H1 (cell line): ENCODE data around the gene SERINC4. TPM values are rescaled to one million over a fixed set of nuclear protein-coding genes. Genes with fewer than 3 reads are reported as not detected.

Experiments used
- BACH1 ChIP-seq: IDR thresholded peaks from 2 replicates; pipeline ENCODE4 v1.6.1; 2012; ENCODE audit warnings: low read length, improper control_type of control experiment
- CBX5 ChIP-seq: fragments of 300-800, 300-1000 bp; sonication (generic); IDR thresholded peaks from 2 replicates; pipeline ENCODE4 v1.7.1; 2016; ENCODE audit warnings: antibody characterized with exemption, low read length, low read depth
- CHD1 ChIP-seq: IDR thresholded peaks from 2 replicates; pipeline ENCODE4 v1.6.1; 2012; ENCODE audit warnings: low read depth, low read length, improper control_type of control experiment
- CREB1 ChIP-seq: IDR thresholded peaks from 2 replicates; pipeline ENCODE4 v1.6.1; 2012; ENCODE audit warnings: inconsistent platforms
- EGR1 ChIP-seq: IDR thresholded peaks from 2 replicates; pipeline ENCODE4 v1.6.1; 2011; ENCODE audit warnings: low read depth, low read length, borderline replicate concordance
- EP300 ChIP-seq, 2 experiments: IDR thresholded peaks; 1 replicate in 1 of 2; 2 replicates in 1 of 2; pipeline ENCODE4 v1.6.1; 2011 to 2012; ENCODE audit warnings: low read depth in 2 of 2, low read length in 2 of 2, mild to moderate bottlenecking in 2 of 2, borderline replicate concordance in 1 of 2, inconsistent platforms in 1 of 2, moderate library complexity in 1 of 2
- GABPA ChIP-seq: IDR thresholded peaks from 2 replicates; pipeline ENCODE4 v1.6.1; 2011; ENCODE audit warnings: mild to moderate bottlenecking, low read length, moderate library complexity, borderline replicate concordance; ENCODE audit not compliant: insufficient read depth
- HDAC2 ChIP-seq, 2 experiments: fragments of 300-600 bp in 1 of 2; sonication (generic) in 1 of 2; IDR thresholded peaks; 2 replicates each; pipeline ENCODE4 v1.6.1; 2011 to 2012; ENCODE audit warnings: low read depth in 2 of 2, low read length in 2 of 2, mild to moderate bottlenecking in 2 of 2, moderate library complexity in 2 of 2, borderline replicate concordance in 1 of 2, inconsistent platforms in 1 of 2
- KDM4A ChIP-seq: IDR thresholded peaks from one replicate; pipeline ENCODE4 v1.7.1; 2012; ENCODE audit warnings: low read depth, mild to moderate bottlenecking, moderate library complexity, low read length, inconsistent platforms; ENCODE audit not compliant: severe bottlenecking
- KDM5A ChIP-seq: fragments of 200-600 bp; IDR thresholded peaks from 2 replicates; pipeline ENCODE4 v1.7.1; 2012; ENCODE audit warnings: mild to moderate bottlenecking, low read length, inconsistent platforms, mixed read lengths
- MAX ChIP-seq: IDR thresholded peaks from 2 replicates; pipeline ENCODE4 v1.6.1; 2012; ENCODE audit warnings: inconsistent platforms
- PHF8 ChIP-seq: fragments of 200-600 bp; sonication (generic); conservative IDR thresholded peaks from 2 replicates; pipeline ENCODE4 v1.7.1; 2012; ENCODE audit warnings: low read depth, mild to moderate bottlenecking, inconsistent platforms, low read length, moderate library complexity
- POLR2A ChIP-seq, 2 experiments: IDR thresholded peaks; 1 replicate in 1 of 2; 2 replicates in 1 of 2; pipeline ENCODE4 v1.6.1; 2011; ENCODE audit warnings: low read depth in 2 of 2, low read length in 2 of 2, mild to moderate bottlenecking in 2 of 2; ENCODE audit errors: control extremely low read depth in 1 of 2
- RBBP5 ChIP-seq: IDR thresholded peaks from 2 replicates; pipeline ENCODE4 v1.7.1; 2012; ENCODE audit warnings: low read depth, mild to moderate bottlenecking, inconsistent platforms, low read length, moderate library complexity, borderline replicate concordance
- RNF2 ChIP-seq: fragments of 200-900, 300-1000 bp; sonication (generic); IDR thresholded peaks from 2 replicates; pipeline ENCODE4 v1.7.1; 2016; ENCODE audit warnings: borderline replicate concordance, low read depth, mild to moderate bottlenecking, antibody characterized with exemption, low read length; ENCODE audit not compliant: poor library complexity, severe bottlenecking; ENCODE audit errors: missing control alignments
- SIN3A ChIP-seq, 2 experiments: IDR thresholded peaks in 1 of 2; conservative IDR thresholded peaks in 1 of 2; 2 replicates each; pipeline ENCODE4 v1.6.1; 2011 to 2012; ENCODE audit warnings: low read length in 2 of 2, improper control_type of control experiment in 1 of 2, low read depth in 1 of 2, mild to moderate bottlenecking in 1 of 2
- TAF1 ChIP-seq: IDR thresholded peaks from 2 replicates; pipeline ENCODE4 v1.6.1; 2011; ENCODE audit warnings: mild to moderate bottlenecking, low read depth, low read length
- TAF7 ChIP-seq: optimal IDR thresholded peaks from 2 replicates; pipeline ENCODE3; 2011; ENCODE audit warnings: low read depth, mild to moderate bottlenecking, inconsistent platforms, low read length, moderate library complexity, borderline replicate concordance
- polyA plus RNA-seq, 7 experiments: library from polyadenylated mRNA; depleted of rRNA in 3 of 7; stranded (reverse) in 5 of 7; unstranded in 2 of 7; fragments of >200 nt in 5 of 7; fragments of 200-250 nt in 2 of 7; gene quantifications; 1 replicate in 5 of 7; 2 replicates in 1 of 7; 4 replicates in 1 of 7; pipeline versions ENCODE4 v1.2.1 to v1.2.3, GENCODE V29; 2011 to 2013; ENCODE audit warnings: missing spikeins in 2 of 7, mixed read lengths in 2 of 7
- total RNA-seq: library from RNA; stranded (reverse); fragmentation: NEBNext Ultra II Directional; extraction: Animal tissue kit (Norgen Biotek cat#: 25700); gene quantifications from 2 replicates; pipeline ENCODE4 v1.2.1, GENCODE V29; 2021
- TF ChIP-seq, protein P1 (sequence below): IDR thresholded peaks from 2 replicates; pipeline ENCODE4 v1.6.1; 2011; ENCODE audit warnings: low read length, improper control_type of control experiment
- TF ChIP-seq, protein P2 (sequence below): IDR thresholded peaks from 2 replicates; pipeline ENCODE4 v1.6.1; 2012; ENCODE audit warnings: inconsistent platforms

SERINC4 gene
- total and polyA plus RNA-seq, 2 of the 8 experiments (the other 6 are each of a cell fraction or from before 2014, with no cell fraction given) = 0.08 TPM; not detected in 1

DNA sequence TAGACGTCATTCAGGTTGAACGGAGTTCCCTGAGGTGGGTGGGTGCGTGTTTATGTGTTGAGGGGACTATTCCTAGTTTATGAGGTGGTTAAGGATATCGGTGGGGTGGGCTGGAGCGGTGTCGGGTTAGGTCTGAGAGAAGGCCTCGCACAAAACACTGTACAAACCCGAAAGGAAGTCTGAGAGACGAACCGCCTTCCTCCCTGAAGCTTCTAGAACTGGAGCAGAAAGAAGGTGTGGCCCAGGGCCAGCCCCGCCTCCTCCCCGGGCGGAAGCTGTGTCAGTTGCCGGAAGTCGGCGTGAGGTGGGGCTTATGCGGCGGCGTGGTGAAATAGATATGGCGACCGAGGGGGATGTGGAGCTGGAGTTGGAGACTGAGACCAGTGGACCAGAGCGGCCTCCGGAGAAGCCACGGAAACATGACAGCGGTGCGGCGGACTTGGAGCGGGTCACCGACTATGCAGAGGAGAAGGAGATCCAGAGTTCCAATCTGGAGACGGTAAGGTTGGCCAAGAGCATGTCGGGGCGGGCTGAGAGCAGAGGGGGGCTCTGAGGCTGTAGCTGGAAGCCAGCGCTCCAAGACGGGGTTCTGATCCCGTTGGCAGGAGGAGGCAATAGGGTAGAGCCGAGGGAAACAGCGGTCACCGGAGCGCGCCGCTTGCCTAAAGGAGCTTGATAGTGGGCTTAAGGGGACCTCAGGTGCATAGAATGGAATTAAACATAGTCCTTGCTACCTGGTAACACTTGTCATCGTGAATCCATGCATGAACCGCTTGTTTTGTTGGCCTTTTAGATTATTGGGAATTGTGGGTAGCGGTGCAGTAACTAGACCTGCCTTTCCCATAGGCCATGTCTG is 494 bp upstream of the SERINC4 start, which contains the start of gene HYPK (continued):
- TF ChIP-seq, protein P1, sequence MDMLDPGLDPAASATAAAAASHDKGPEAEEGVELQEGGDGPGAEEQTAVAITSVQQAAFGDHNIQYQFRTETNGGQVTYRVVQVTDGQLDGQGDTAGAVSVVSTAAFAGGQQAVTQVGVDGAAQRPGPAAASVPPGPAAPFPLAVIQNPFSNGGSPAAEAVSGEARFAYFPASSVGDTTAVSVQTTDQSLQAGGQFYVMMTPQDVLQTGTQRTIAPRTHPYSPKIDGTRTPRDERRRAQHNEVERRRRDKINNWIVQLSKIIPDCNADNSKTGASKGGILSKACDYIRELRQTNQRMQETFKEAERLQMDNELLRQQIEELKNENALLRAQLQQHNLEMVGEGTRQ = no peak
- TF ChIP-seq CBX5 (no peak), HDAC2 (IDR thresholded peaks at IDR 0.05; ENCODE audit: borderline replicate concordance in 1 of 2, low read depth in 2 of 2, low read length in 2 of 2) (peak in 1 of 2 experiments; percentile 91; a peak in 2 of 4 replicates), MAX (peak; percentile 59), KDM5A (peak; percentile 75; the same call in 1 of the 2 replicates), EGR1 (no peak), GABPA (peak; percentile 87; the same call in 1 of the 2 replicates), POLR2A (IDR thresholded peaks at IDR 0.05; ENCODE audit: control extremely low read depth in 1 of 2, low read depth in 2 of 2, low read length in 2 of 2) (peak; percentile 2 to 82), KDM4A (peak; percentile 71), CREB1 (peak; percentile 38; the same call in 1 of the 2 replicates), TAF7 (peak; percentile 46), TAF1 (peak; percentile 82), RNF2 (no peak), SIN3A (conservative IDR thresholded peaks at IDR 0.05 in 1 of 2, IDR thresholded peaks at IDR 0.05 in 1 of 2; ENCODE audit: low read depth in 1 of 2, low read length in 2 of 2) (peak; percentile 76 to 88; a peak in 3 of 4 replicates), BACH1 (no peak), RBBP5 (no peak), CHD1 (no peak), EP300 (IDR thresholded peaks at IDR 0.05; ENCODE audit: borderline replicate concordance in 1 of 2, low read depth in 2 of 2, low read length in 2 of 2) (no peak), PHF8 (peak; percentile 75)
- TF ChIP-seq, protein P2, sequence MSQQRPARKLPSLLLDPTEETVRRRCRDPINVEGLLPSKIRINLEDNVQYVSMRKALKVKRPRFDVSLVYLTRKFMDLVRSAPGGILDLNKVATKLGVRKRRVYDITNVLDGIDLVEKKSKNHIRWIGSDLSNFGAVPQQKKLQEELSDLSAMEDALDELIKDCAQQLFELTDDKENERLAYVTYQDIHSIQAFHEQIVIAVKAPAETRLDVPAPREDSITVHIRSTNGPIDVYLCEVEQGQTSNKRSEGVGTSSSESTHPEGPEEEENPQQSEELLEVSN = peak; percentile 17; the same call in 1 of the 2 replicates
